ENCODE measurements around the gene ZNF45. TPM values are rescaled to one million over a fixed set of nuclear protein-coding genes. Genes with fewer than 3 reads are reported as not detected.
"Not testable (repeated sequence)": the region's sequence is repeated elsewhere in the genome, so short reads cannot be mapped to it uniquely, and the experiment has no call there.

Gene ZNF45
- polyA plus RNA-seq, 4 donors, result 3.5 to 18.5 (median 6.0) TPM

GRCh38 chr19:43866923-43867322 is 68.2 kb downstream of the ZNF45 start:
- WGBS, 3 donors, result 93 to 98% (median 94%) methylated on average over 21 to 28 of the region's 28 CpGs
- not testable (repeated sequence) for DNase-seq; H3K4me1 ChIP-seq (ENCODE audit: control insufficient read depth in 3 of 3, insufficient read depth in 2 of 3, low read depth in 1 of 3, low read length in 2 of 3); FAIRE-seq; H3K36me3 ChIP-seq (ENCODE audit: control insufficient read depth in 3 of 3, insufficient read depth in 2 of 3, low read depth in 1 of 3, low read length in 3 of 3); H3K27ac ChIP-seq (ENCODE audit: low read depth in 1 of 3, low read length in 2 of 3); H3K4me3 ChIP-seq (ENCODE audit: low read depth in 1 of 3, low read length in 3 of 3); H3K27me3 ChIP-seq (ENCODE audit: control insufficient read depth in 3 of 3, insufficient read depth in 3 of 3, low read length in 3 of 3)
- H3K9me3 ChIP-seq (ENCODE audit: control insufficient read depth in 2 of 2, insufficient read depth in 1 of 2, low read depth in 1 of 2, low read length in 1 of 2), result peaks cover 3 to 25% of the 10 kb centered on the region in 2 donors

Other genes with a start within 250 kb of the ZNF45 start
- gene IRGC, start 219.2 kb downstream of the ZNF45 start, polyA plus RNA-seq, result under 1 TPM in 1 of 4 donors, not detected in 3; 0.04 TPM
- 10 to 100 TPM; 21.3 to 32.4 (median 26.5) TPM for gene SMG9, start 180.3 kb downstream of the ZNF45 start, polyA plus RNA-seq
- gene KCNN4, start 154.3 kb downstream of the ZNF45 start, polyA plus RNA-seq, result 1 to 10 TPM in 2 of 4 donors, not detected in 2; 1.1 to 2.6 TPM
- gene LYPD5, start 132.8 kb downstream of the ZNF45 start, polyA plus RNA-seq, result 1 to 10 TPM in 2 of 4 donors, under 1 TPM in 1, not detected in 1; 0.35 to 2.3 (median 1.1) TPM
- gene ZNF283, start 108.0 kb downstream of the ZNF45 start, polyA plus RNA-seq, result 10 to 100 TPM in 1 of 4 donors, 1 to 10 TPM in 3; 1.3 to 15.1 (median 3.1) TPM
- gene ZNF404, start 51.3 kb downstream of the ZNF45 start, polyA plus RNA-seq, result 1 to 10 TPM in 3 of 4 donors, not detected in 1; 1.8 to 9.9 (median 2.0) TPM
- gene ZNF221, start 15.9 kb upstream of the ZNF45 start, polyA plus RNA-seq, result 1 to 10 TPM in 2 of 4 donors, not detected in 2; 1.1 to 3.6 TPM
- 1 to 10 TPM; 3.7 to 8.7 (median 5.5) TPM for gene ZNF155, start 48.9 kb upstream of the ZNF45 start, polyA plus RNA-seq
- gene ZNF230, start 67.7 kb upstream of the ZNF45 start, polyA plus RNA-seq, result 1 to 10 TPM; 1.1 to 6.4 (median 1.6) TPM
- gene ZNF222, start 90.1 kb upstream of the ZNF45 start, polyA plus RNA-seq, result 1 to 10 TPM; 1.9 to 6.1 (median 3.3) TPM
- gene ZNF223, start 116.8 kb upstream of the ZNF45 start, polyA plus RNA-seq, result 10 to 100 TPM in 1 of 4 donors, 1 to 10 TPM in 3; 3.3 to 23.6 (median 6.4) TPM
- 1 to 10 TPM in 1 of 4 donors, under 1 TPM in 3; 0.67 to 4.6 (median 0.76) TPM for gene ZNF284, start 136.9 kb upstream of the ZNF45 start, polyA plus RNA-seq
- gene ZNF224, start 159.1 kb upstream of the ZNF45 start, polyA plus RNA-seq, result 10 to 100 TPM in 3 of 4 donors, 1 to 10 TPM in 1; 8.3 to 46.4 (median 22.8) TPM
- gene ZNF225, start 178.1 kb upstream of the ZNF45 start, polyA plus RNA-seq, result 1 to 10 TPM; 1.4 to 6.6 (median 1.8) TPM
- 10 to 100 TPM in 1 of 4 donors, 1 to 10 TPM in 3; 1.6 to 11.8 (median 2.4) TPM for gene ZNF234, start 206.3 kb upstream of the ZNF45 start, polyA plus RNA-seq
- 10 to 100 TPM; 13.6 to 28.2 (median 19.9) TPM for gene ZNF226, start 229.8 kb upstream of the ZNF45 start, polyA plus RNA-seq